IMR-90 (cell line): Measurements from ENCODE around the gene SRI. TPM values are rescaled to one million over a fixed set of nuclear protein-coding genes. Genes with fewer than 3 reads are reported as not detected.

Experiments
- ATAC-seq: fragments of 200-7000 bp; cut with Tn5 transposase; 2 replicates; pipeline ENCODE4 v1.9.1; 2020; ENCODE audit warnings: low read depth, mild to moderate bottlenecking, moderate library complexity
- BruUV-seq: library from RNA; stranded (reverse); fragments of 400-500 nt; replicated peaks from 2 replicates; lab custom pipeline; 2021; lab: Mats Ljungman, UMichigan
- CTCF ChIA-PET: fragments of 300-600 bp; formaldehyde crosslinking; extraction: SDS; loops from one replicate; lab custom pipeline; 2021; ENCODE audit warnings: antibody characterized with exemption; lab: Yijun Ruan, JAX
- POLR2A ChIA-PET: fragments of 300-600 bp; sonication (Branson Sonifier 250); formaldehyde crosslinking; loops from one replicate; lab custom pipeline; 2022; ENCODE audit warnings: antibody characterized with exemption; ENCODE audit not compliant: unreplicated experiment; lab: Charles Lee
- DNase-seq: peaks from one replicate; pipeline ENCODE4 v3.0.0; 2013
- H2AFZ ChIP-seq: replicated peaks from 2 replicates; pipeline ENCODE3; 2013; ENCODE audit warnings: low read length, mild to moderate bottlenecking; ENCODE audit not compliant: poor library complexity
- H2AK5ac ChIP-seq: 2 replicates; pipeline ENCODE4 v1.6.1; 2013; ENCODE audit warnings: low read depth, low read length, inconsistent platforms
- H2AK9ac ChIP-seq: replicated peaks from 2 replicates; pipeline ENCODE3; 2013; ENCODE audit warnings: mild to moderate bottlenecking, low read depth, low read length, moderate library complexity; ENCODE audit not compliant: poor library complexity
- H2BK120ac ChIP-seq: 2 replicates; pipeline ENCODE4 v1.6.1; 2013; ENCODE audit warnings: low read depth, low read length, inconsistent platforms
- H2BK15ac ChIP-seq: 3 replicates; pipeline ENCODE4 v1.6.1; 2013; ENCODE audit warnings: low read depth, low read length, inconsistent platforms
- H2BK20ac ChIP-seq: 2 replicates; pipeline ENCODE4 v1.6.1; 2013; ENCODE audit warnings: low read depth, mild to moderate bottlenecking, inconsistent platforms, low read length, moderate library complexity
- H2BK5ac ChIP-seq: 2 replicates; pipeline ENCODE4 v1.6.1; 2013; ENCODE audit warnings: mild to moderate bottlenecking, low read depth, low read length, inconsistent platforms; ENCODE audit not compliant: poor library complexity, severe bottlenecking
- H3K14ac ChIP-seq: replicated peaks from 2 replicates; pipeline ENCODE4 v1.6.1; 2013; ENCODE audit warnings: low read depth, low read length, inconsistent platforms
- H3K18ac ChIP-seq: 2 replicates; pipeline ENCODE4 v1.6.1; 2013; ENCODE audit warnings: low read depth, low read length, control low read depth
- H3K23ac ChIP-seq: 2 replicates; pipeline ENCODE4 v1.6.1; 2013; ENCODE audit warnings: low read depth, low read length, inconsistent platforms
- H3K27ac ChIP-seq: 2 replicates; pipeline ENCODE4 v1.5.1; 2013; ENCODE audit warnings: mild to moderate bottlenecking, control low read depth, low read length; ENCODE audit not compliant: insufficient read depth
- H3K27me3 ChIP-seq: 2 replicates; pipeline ENCODE4 v1.6.1; 2013; ENCODE audit warnings: low read length; ENCODE audit not compliant: control insufficient read depth, insufficient read depth
- H3K36me3 ChIP-seq: 2 replicates; pipeline ENCODE4 v1.6.1; 2013; ENCODE audit warnings: low read length, mixed read lengths; ENCODE audit not compliant: control insufficient read depth, insufficient read depth
- H3K4ac ChIP-seq: 2 replicates; pipeline ENCODE4 v1.6.1; 2013; ENCODE audit warnings: low read depth, low read length, inconsistent platforms
- H3K4me1 ChIP-seq: 2 replicates; pipeline ENCODE4 v1.6.1; 2013; ENCODE audit warnings: low read length, mixed read lengths; ENCODE audit not compliant: control insufficient read depth, insufficient read depth
- H3K4me2 ChIP-seq: 2 replicates; pipeline ENCODE4 v1.6.1; 2013; ENCODE audit warnings: low read depth, mild to moderate bottlenecking, control low read depth, low read length, moderate library complexity
- H3K4me3 ChIP-seq: 2 replicates; pipeline ENCODE4 v1.5.1; 2013; ENCODE audit warnings: low read depth, mild to moderate bottlenecking, control low read depth, low read length, moderate library complexity; ENCODE audit not compliant: insufficient read depth
- H3K56ac ChIP-seq: 2 replicates; pipeline ENCODE4 v1.6.1; 2013; ENCODE audit warnings: low read length, inconsistent platforms; ENCODE audit not compliant: insufficient read depth; ENCODE audit errors: extremely low read depth
- H3K79me1 ChIP-seq, 2 experiments: 2 replicates each; pipeline ENCODE4 v1.6.1; 2013; ENCODE audit warnings: low read length in 2 of 2, inconsistent platforms in 1 of 2, low read depth in 1 of 2
- H3K9ac ChIP-seq: 2 replicates; pipeline ENCODE4 v1.6.1; 2013; ENCODE audit warnings: low read depth, low read length, control low read depth
- H3K9me1 ChIP-seq: 2 replicates; pipeline ENCODE4 v1.6.1; 2013; ENCODE audit warnings: low read length, inconsistent platforms; ENCODE audit not compliant: insufficient read depth
- H3K9me3 ChIP-seq: 2 replicates; pipeline ENCODE4 v1.6.1; 2013; ENCODE audit warnings: low read length; ENCODE audit not compliant: control insufficient read depth, insufficient read depth
- H4K20me1 ChIP-seq: 2 replicates; pipeline ENCODE4 v1.6.1; 2013; ENCODE audit warnings: low read length, inconsistent platforms; ENCODE audit not compliant: insufficient read depth
- H4K5ac ChIP-seq: 2 replicates; pipeline ENCODE4 v1.6.1; 2013; ENCODE audit warnings: mild to moderate bottlenecking, low read depth, low read length, control low read depth
- H4K8ac ChIP-seq, 2 experiments: 2 replicates each; pipeline ENCODE4 v1.6.1; 2013; ENCODE audit warnings: low read depth in 2 of 2, low read length in 2 of 2, control low read depth in 1 of 2, inconsistent platforms in 1 of 2
- H4K91ac ChIP-seq: 2 replicates; pipeline ENCODE4 v1.6.1; 2013; ENCODE audit warnings: low read depth, low read length, inconsistent platforms; ENCODE audit not compliant: insufficient read depth
- BHLHE40 ChIP-seq: fragments of 150-350 bp; IDR thresholded peaks from 2 replicates; pipeline ENCODE4 v1.6.1; 2016; ENCODE audit warnings: mild to moderate bottlenecking, low read depth, low read length
- CTCF ChIP-seq: conservative IDR thresholded peaks from 2 replicates; pipeline ENCODE4 v1.5.1; 2012; ENCODE audit warnings: mild to moderate bottlenecking, low read depth, low read length, improper control_type of control experiment
- ELK1 ChIP-seq: fragments of 150-350 bp; IDR thresholded peaks from 2 replicates; pipeline ENCODE4 v1.6.1; 2016; ENCODE audit warnings: low read depth, mild to moderate bottlenecking, low read length, moderate library complexity, borderline replicate concordance
- FOS ChIP-seq: fragments of 150-350 bp; IDR thresholded peaks from 2 replicates; pipeline ENCODE4 v1.6.1; 2016; ENCODE audit warnings: low read depth, low read length
- MAZ ChIP-seq: IDR thresholded peaks from 2 replicates; pipeline ENCODE4 v1.6.1; 2012; ENCODE audit warnings: low read depth, mild to moderate bottlenecking, low read length, improper control_type of control experiment, moderate library complexity, borderline replicate concordance
- MXI1 ChIP-seq: IDR thresholded peaks from 2 replicates; pipeline ENCODE4 v1.6.1; 2012; ENCODE audit warnings: low read depth, mild to moderate bottlenecking, low read length, moderate library complexity, borderline replicate concordance
- NFE2L2 ChIP-seq: fragments of 150-350 bp; IDR thresholded peaks from 2 replicates; pipeline ENCODE4 v1.6.1; 2016; ENCODE audit warnings: low read depth, mild to moderate bottlenecking, low read length
- POLR2A ChIP-seq: IDR thresholded peaks from 2 replicates; pipeline ENCODE4 v1.6.1; 2012; ENCODE audit warnings: mild to moderate bottlenecking, low read depth, low read length
- RAD21 ChIP-seq: IDR thresholded peaks from 2 replicates; pipeline ENCODE4 v1.6.1; 2012; ENCODE audit warnings: low read length, improper control_type of control experiment
- RCOR1 ChIP-seq: IDR thresholded peaks from 2 replicates; pipeline ENCODE4 v1.6.1; 2012; ENCODE audit warnings: mild to moderate bottlenecking, low read length, improper control_type of control experiment; ENCODE audit not compliant: insufficient replicate concordance
- RFX5 ChIP-seq: IDR thresholded peaks from 2 replicates; pipeline ENCODE4 v1.8.0; 2012; ENCODE audit warnings: low read depth, mild to moderate bottlenecking, low read length, moderate library complexity
- USF2 ChIP-seq: fragments of 150-350 bp; IDR thresholded peaks from 2 replicates; pipeline ENCODE4 v1.6.1; 2017; ENCODE audit warnings: mild to moderate bottlenecking, antibody characterized with exemption, low read length, low read depth
- dilution Hi-C: fragments of 300-500 bp; cut with HindIII; formaldehyde crosslinking; loops from one replicate; pipeline ENCODE4 v1.14.3; 2018; ENCODE audit warnings: low sequenced_read_pairs; ENCODE audit not compliant: unreplicated experiment
- in situ Hi-C: fragments of 300-500 bp; cut with MboI; formaldehyde crosslinking; loops from 3 replicates; pipeline ENCODE4 v1.14.3; 2019; ENCODE audit warnings: low sequenced_read_pairs, inconsistent platforms, mixed read lengths
- intact Hi-C: fragments of 100-400 bp; cut with micrococcal nuclease; formaldehyde crosslinking; loops from 2 replicates; pipeline ENCODE4 v1.10.0; 2022
- polyA plus RNA-seq, 3 experiments: library from polyadenylated mRNA; depleted of rRNA; stranded (reverse); fragments of >200 nt; gene quantifications; 2 replicates each; pipeline ENCODE4 v1.2.3, GENCODE V29; 2012; ENCODE audit warnings: low replicate concordance in 1 of 3
- total RNA-seq: library from RNA; depleted of rRNA; stranded (reverse); fragments of >200 nt; gene quantifications from 2 replicates; pipeline ENCODE4 v1.2.3, GENCODE V29; 2012

The SRI gene
- total and polyA plus RNA-seq, 2 of the 4 experiments (the other 2 are of a cell fraction): 83.3 to 115 TPM

- H2AFZ ChIP-seq: no peak overlapping the region
- no peak for ATAC-seq
- no peaks in the 10 kb centered on the region for H3K9me3 ChIP-seq
- H3K4ac ChIP-seq: no peak overlapping the region
- H2BK120ac ChIP-seq: no peak overlapping the region
- H4K5ac ChIP-seq: no peak overlapping the region
- H3K56ac ChIP-seq: no peak overlapping the region
- H2BK15ac ChIP-seq: no peak overlapping the region
- no peak overlapping the region for H3K9ac ChIP-seq
- ChIA-PET CTCF (no interaction called here), POLR2A (no interaction called here)
- in situ Hi-C loops (no loop called here), intact Hi-C loops (no loop called here), dilution Hi-C loops (no loop called here)
- no TSS peak for BruUV-seq
- H3K79me1 ChIP-seq: no peaks in the 10 kb centered on the region
- H3K23ac ChIP-seq: no peak overlapping the region
- H3K4me1 ChIP-seq: no peaks in the 10 kb centered on the region
- no peak overlapping the region for H4K91ac ChIP-seq
- DNase-seq: no peak
- no peak overlapping the region for H2AK9ac ChIP-seq
- no peaks in the 10 kb centered on the region for H3K36me3 ChIP-seq
- H2BK5ac ChIP-seq: no peak overlapping the region
- TF ChIP-seq FOS (no peak), RCOR1 (no peak), BHLHE40 (no peak), NFE2L2 (no peak), MAZ (no peak), RAD21 (no peak), MXI1 (no peak), RFX5 (no peak), CTCF (no peak), POLR2A (no peak), ELK1 (no peak), USF2 (no peak)
- no peak overlapping the region for H3K14ac ChIP-seq
- no peak overlapping the region for H3K4me2 ChIP-seq
- H3K9me1 ChIP-seq: no peaks in the 10 kb centered on the region
- no peaks in the 10 kb centered on the region for H4K20me1 ChIP-seq
- no peak overlapping the region for H3K4me3 ChIP-seq
- H3K18ac ChIP-seq: no peak overlapping the region
- no peak overlapping the region for H2BK20ac ChIP-seq
- H3K27me3 ChIP-seq: no peaks in the 10 kb centered on the region
- H4K8ac ChIP-seq: no peak overlapping the region
- H3K27ac ChIP-seq: no peak overlapping the region
- H2AK5ac ChIP-seq: no peak overlapping the region
Observed at GRCh38 chr7:88165697-88166096, 54.1 kb downstream of the SRI start.
